HG02759 (cell line): ENCODE results near the gene GRIK4.

ENCODE experiments used
- ATAC-seq: cut with Tn5 transposase; IDR thresholded peaks from one replicate; pipeline ENCODE4 v1.9.1; 2021; ENCODE audit warnings: mild to moderate bottlenecking, moderate library complexity; ENCODE audit not compliant: unreplicated experiment

The GRIK4 gene

DNA sequence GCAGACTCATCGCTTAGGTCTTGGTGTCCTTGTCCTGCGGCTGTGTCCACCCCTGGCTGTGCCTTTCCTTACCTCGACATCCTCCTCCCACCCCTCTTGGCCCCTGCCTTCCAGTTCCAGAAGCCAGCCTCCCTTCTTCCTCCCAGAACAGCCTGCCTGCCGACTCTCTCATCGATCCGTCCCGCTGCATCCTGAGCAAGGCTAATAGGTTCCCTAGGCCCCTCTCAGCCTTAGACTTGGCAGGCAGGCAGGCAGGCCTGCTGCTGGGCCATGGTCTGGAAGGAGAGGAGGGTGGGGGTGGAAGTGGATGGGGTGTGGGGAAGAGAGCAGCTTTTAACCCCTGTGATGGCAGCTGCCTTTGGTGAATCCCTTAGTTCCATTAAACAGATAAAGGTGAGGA, 315.6 kb downstream of the GRIK4 start:
- ATAC-seq: no peak

GRCh38 chr11:120827820-120828219, 316.3 kb downstream of the GRIK4 start:
- ATAC-seq: no peak

DNA sequence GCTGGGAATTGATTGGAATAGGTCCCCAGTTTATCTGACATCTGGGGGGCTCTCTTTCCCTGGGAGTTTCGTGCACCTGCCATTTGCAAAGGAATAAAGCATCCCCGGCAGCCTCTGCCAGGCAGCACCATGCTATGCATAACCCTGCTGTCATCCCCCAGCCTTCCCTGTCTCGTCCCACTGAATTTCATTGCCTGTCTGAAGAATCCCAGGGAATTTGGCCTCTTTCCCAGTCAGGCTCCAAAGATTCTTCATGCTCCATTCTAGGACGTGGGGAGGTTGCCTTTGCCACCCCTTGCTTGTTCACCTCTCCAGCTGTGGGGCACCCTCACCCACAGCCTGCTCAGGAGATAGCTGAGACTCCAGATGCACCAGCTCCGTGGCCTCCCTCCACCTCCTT, 317.3 kb downstream of the GRIK4 start:
- ATAC-seq: no peak

DNA sequence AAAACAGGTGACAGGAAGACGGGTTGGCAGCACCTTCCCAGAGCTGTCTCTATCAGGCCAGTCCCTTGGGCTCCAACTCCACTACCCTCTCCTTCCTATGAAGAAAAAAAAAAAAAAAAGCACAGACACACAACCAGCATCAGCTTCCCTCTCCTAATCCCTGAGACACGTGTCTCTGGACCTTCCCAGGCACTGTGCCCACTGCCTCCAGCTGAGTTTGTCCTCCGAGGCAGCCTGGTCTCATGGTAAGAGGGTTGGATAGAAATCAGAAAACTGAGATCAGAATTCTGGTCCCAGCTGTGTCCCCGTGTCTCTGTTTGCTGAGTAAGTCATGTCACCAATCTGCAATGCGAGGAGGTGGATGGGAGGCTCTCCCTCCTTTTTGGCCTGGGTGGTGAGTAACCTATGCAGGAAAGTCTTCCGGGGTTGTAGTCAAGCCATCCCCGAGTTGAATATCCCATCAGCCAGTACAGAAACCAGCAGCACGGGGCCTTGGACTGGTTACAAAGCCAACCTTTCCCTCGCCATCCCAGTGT, 318.6 kb downstream of the GRIK4 start:
- ATAC-seq: no peak

GRCh38 chr11:120832481-120833238, 321.1 kb downstream of the GRIK4 start:
- ATAC-seq: no peak

DNA sequence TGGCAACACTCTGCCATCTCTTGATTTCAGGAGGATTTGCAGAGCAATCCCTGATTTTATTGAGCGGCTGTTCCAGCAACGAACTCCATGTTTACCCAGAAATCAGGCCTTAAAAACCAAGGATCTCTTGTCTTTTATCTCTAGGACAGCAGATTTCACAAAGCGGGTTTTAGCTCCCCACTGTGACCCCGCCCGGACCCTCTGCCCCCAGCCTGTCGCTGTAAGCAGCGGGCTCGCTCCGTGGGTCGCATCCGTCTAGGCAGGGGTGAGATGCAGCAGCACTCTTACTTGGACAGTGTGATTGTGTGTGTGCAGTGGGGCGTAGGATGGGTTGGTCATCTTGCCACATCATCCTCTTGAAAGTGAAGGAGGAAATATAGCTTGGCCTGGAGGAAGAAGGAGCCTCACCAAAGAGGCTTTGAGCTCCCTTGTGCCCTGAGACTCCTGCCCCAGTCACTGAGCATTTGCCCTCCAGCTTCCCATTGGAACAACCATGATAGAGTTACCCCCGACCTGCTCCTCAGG, 323.2 kb downstream of the GRIK4 start:
- ATAC-seq: no peak

DNA sequence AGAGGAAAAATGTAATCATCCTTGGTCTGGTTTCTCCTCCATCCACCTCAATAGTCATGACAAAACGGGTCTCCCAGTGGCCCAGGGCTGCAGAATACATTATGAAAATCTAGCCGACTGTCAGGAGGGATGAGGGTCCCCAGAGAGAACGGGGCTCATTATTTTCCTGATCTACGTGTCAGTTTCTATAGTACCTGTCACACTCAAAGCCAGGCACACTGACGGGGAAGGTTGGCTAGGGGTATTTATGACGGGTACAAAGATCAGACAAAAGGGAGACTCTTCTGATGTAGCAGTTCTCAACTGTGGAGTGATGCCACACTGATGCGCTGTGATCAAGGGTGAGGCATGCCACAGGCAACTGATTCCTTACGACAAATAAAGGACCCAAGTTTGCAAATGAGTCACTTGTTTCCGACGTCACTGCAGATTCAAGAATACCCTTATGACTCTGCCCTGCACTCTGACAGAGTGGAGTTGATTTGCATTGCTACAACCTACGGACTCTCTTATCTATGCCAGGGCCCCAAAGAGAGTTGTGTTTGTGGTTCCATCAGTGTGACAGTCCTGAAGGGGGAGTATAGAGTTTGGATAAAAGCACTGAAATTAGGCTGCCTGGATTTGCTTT, 324.2 kb downstream of the GRIK4 start:
- peak; percentile 89 for ATAC-seq

- ATAC-seq: no peak
Measured at GRCh38 chr11:120837696-120838095, 326.1 kb downstream of the GRIK4 start.

DNA sequence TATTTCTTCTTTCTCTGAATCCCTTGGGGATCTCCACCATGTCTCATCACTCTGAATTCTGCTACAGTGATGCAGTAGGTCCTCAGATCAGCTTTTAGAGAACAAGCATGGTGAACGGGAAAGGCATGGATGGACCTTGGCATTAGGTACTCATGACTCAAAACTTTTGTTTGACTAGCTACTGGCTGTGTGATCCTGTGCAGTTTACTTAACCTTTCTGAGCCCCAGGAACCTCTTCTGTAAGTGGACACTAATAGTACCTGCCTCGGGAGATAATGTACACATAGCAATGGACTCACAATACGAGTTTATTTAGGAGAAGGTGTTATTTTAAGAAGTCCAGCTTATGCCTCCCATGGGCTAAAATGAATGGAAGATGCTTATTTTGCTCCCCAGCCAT, 327.7 kb downstream of the GRIK4 start:
- no peak for ATAC-seq

GRCh38 chr11:120839846-120840402, 328.4 kb downstream of the GRIK4 start:
- no peak for ATAC-seq

GRCh38 chr11:120840661-120841060, 329.1 kb downstream of the GRIK4 start:
- no peak for ATAC-seq

DNA sequence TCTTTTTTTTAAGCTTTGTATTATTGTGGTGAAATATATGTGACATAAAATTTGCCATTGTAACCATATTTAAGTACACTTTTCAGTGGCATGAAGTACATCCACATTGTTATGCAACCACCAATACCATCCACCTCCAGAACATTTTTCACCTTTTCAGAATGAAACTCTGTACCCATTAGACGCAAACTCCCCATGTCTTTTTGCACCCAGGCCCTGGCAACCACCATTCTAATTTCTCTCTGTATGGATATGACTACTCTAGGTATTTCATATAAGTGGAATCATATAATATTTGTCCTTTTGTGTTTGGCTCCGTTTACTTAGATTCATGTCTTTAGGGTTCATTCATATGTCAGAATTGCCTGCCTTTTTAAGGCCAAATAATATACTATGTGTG, 329.5 kb downstream of the GRIK4 start:
- no peak for ATAC-seq

- no peak for ATAC-seq
Measured at GRCh38 chr11:120842195-120842594, 330.6 kb downstream of the GRIK4 start.

GRCh38 chr11:120853435-120853834, 341.9 kb downstream of the GRIK4 start:
- no peak for ATAC-seq

- no peak for ATAC-seq
Measured at GRCh38 chr11:120854988-120855387, 343.4 kb downstream of the GRIK4 start.

GRCh38 chr11:120857508-120857907, 346.0 kb downstream of the GRIK4 start:
- ATAC-seq: no peak

DNA sequence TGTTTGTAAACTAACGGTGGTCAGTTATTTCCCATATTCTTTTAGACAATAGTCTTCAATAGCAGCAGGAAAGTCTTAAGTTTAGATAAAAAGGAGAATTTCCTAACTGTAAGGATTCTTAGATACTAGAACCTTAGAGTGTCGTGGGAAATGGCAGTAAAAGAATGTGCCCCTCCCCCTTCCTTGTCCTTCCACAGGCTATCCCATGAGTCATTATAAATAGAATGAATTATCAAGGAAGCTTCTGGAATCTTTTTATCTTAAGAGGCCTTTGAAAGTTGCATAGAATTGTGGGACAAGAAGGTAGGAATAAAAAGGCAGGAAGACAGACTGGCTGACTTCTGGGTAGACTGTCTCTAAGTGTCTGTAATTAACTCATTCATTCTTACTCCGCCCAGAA, 347.2 kb downstream of the GRIK4 start:
- ATAC-seq: no peak

DNA sequence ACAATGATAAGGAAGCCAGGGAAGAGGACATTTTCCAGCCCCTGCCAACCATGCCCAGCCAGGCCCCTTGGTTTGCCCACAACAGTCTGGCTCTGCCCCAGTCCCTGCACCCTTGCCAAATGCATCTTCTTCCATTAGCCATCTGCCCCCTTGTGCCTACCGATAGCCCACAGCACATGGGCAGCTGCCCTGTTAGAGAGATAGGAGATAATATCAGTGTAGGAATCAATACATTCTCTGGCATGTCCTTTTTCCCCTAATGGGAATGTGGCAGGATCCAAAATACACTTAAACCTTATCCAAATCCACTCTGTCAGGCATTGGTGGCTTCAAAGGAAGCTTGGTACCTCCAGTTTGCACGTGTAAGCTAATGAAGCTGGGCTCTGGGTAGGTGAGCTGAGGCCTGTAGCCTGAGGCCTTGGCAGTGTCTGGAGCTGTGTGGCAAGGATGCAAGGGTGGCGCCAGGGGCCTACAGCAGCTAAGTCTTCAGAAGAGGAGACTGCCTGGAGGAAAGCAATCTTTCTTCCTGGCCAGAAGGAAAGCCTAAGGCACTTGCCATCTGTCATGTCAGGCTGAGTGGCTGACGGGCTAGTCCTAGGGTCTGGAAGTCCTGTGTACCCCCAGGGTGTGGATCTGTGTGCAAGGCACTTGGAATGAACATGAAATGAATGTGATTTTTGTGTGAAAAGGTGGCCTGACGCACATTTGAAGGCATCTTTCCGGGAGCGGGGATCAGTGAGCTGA, 348.2 kb downstream of the GRIK4 start:
- no peak for ATAC-seq

DNA sequence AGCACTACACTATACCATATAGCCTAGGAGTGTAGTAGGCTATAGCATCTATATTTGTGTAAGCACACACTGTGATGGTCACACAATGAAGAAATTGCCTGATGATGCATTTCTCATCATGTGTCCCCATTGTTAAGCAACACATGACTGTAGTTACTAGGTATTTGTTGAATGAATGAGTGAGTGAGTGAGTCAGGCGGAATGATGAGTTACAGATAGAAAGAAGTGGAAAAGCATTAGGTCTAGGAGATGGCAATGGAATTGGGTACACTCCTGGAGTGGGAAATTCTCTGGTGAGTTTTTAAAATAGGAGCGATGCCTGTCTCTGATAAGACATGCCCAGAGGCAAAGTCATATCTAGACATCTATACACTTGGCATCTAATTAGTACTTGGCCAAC, 351.8 kb downstream of the GRIK4 start:
- ATAC-seq: no peak

DNA sequence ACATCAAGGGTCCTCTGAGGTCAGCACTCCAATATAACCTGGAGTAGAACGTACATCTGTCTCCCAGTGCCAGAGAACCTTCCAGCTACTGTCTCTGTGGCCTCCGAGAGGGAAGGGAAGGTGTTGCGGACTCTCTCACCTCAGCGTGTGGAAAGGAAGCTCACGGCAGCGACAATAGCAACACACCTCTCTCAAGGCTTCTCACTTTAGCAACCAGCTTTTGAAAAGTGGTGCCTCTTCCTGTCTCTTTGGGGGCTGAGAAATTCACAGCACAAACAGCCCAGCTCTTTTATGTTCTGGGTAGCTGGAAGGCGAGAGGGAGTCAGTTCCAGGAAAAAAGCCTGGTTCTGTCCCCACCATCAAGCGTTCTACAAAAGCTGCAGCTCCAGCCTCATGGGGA, 355.5 kb downstream of the GRIK4 start:
- no peak for ATAC-seq

DNA sequence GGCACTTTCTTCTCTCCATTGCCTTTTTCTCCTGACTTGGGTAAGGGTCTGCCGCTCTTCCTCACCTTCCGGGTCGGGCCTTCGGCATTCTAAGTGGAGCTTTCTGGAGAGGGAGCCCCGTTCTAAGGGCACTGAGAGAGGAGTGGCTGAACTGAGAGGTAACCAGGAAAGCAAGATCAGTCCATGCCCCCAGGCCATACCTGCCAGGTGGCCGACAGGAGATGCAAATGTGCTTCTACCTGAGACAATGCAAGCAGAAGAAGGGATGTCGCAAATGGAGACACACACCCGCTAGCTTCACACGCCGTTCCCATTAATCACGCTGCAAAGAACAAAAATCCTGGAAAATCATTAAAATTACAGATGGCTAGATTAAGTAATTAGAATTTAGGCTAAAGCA, 356.0 kb downstream of the GRIK4 start:
- ATAC-seq: no peak
